Activated CD8-positive, alpha-beta memory T cell treated with anti-CD3 and anti-CD28 coated beads, Interleukin-2, amount 50 U/mL, for 24 hours (primary cell): ENCODE results near the gene TMTC3.

ENCODE experiments used
- DNase-seq: peaks from one replicate; pipeline ENCODE4 v3.0.0-alpha.2; 2020; ENCODE audit errors: extremely low read depth

The TMTC3 gene

DNA sequence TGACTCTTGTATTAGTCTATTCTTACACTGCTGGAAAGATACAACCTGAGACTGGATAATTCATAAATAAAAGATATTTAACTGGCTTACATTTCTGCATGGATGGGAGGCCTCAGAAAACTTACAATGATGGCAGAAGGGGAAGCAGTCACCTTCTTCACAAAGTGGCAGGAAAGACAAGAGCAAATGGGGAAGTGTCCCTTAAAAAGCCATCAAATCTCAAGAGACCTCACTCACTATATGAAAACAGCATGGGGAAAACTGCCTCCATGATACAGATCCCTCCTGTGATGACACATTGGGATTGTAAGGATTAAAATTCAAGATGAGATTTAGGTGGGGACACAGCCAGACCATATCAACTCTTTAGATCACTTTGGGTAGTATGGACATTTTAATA lies 83.7 kb downstream of the TMTC3 start:
- no peak for DNase-seq

DNA sequence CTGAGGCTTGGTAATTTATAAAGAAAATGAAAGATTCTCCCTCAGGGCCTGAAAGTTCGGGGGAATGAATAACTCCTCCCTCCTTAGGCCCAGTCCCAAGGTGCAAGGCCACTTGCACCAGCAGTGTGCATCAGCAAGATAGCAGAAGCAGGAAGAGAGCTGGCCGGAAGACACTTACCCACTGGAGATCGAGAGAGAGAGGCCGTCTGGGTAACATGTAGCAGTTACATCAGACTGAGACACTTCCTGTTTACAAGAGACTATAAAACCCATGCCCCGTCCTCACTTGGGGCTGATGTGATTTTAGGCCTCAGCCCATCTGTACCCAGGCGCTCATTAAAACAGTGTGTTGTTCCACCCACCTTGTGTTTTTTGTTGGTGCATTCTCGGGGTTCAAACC lies 85.2 kb downstream of the TMTC3 start:
- DNase-seq: no peak

- no peak for DNase-seq
Observed at GRCh38 chr12:88227871-88228270, 85.8 kb downstream of the TMTC3 start.

DNA sequence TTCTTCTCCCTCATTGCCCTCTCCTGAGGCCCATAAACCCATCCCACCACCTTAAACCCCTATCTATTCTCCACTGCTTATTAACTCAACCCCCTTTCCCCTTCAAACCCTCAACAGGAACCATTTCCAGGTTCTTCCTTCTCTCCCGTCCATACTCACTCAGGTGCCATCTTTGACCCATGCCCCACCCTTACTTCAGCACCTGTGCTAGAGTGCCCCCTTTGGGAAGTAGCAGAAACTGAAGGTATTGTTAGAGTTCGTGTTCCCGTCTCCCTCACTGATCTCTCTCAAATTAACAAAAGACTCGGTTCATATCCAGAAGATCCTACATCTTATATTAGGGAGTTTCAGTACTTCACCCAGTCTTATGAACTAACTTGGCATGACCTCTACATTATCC lies 86.6 kb downstream of the TMTC3 start:
- DNase-seq: no peak

DNA sequence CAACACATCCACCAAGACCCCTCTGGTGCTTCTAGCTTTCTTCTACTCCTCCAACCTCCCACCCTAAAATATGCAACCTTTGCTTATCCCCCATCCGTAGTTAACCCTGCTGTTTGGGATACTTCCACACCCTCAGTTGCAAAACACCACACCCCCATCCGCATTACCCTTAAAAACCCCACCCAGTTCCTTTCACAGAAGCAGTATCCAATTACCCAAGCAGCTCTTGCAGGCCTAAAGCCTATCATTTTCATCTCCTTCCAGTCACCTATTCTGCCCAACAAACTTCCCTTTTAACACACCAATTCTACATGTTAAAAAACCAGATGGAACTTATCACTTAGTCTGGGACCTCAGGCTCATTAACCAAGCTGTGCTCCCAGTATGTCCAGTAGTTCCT lies 88.2 kb downstream of the TMTC3 start:
- no peak for DNase-seq

GRCh38 chr12:88235183-88235833 lies 93.2 kb downstream of the TMTC3 start:
- no peak for DNase-seq

DNA sequence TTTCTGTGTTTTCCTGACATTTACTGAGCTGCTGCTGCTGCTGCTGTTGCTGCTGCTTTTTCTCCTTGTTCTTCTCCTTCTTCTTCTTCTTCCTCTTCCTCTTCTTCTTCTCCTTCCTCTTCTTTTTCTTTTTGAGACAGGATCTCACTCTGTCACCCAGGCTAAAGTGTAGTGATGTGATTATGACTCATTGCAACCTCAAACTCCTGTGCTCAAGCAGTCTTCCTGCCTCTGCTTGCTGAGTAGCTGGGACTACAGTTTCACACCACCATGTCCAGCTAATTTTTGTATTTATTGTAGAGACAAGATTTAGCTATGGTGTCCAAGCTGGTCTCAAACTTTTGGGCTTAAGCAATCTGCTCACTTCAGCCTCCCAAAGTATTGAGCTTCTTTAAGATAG lies 95.8 kb downstream of the TMTC3 start:
- no peak for DNase-seq

DNA sequence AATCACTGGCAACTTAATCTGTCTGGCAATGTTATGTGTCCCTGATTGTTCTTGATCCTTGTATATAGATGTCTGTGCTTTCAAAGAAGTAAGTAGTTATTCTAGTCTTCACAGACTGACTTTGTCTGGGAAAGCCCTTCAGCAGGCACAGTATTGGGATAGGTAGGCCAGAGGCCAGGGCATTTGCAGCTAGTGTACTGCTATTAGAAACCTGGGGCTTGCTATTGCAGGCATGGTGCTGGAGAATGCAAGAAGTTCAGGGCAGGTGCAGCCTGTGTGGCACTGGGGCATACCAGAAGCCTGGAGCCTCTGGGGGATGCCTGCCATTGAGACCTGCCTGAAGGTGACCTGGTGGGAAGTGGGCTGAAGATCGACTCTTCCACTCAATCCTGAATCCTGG lies 96.3 kb downstream of the TMTC3 start:
- DNase-seq: no peak

DNA sequence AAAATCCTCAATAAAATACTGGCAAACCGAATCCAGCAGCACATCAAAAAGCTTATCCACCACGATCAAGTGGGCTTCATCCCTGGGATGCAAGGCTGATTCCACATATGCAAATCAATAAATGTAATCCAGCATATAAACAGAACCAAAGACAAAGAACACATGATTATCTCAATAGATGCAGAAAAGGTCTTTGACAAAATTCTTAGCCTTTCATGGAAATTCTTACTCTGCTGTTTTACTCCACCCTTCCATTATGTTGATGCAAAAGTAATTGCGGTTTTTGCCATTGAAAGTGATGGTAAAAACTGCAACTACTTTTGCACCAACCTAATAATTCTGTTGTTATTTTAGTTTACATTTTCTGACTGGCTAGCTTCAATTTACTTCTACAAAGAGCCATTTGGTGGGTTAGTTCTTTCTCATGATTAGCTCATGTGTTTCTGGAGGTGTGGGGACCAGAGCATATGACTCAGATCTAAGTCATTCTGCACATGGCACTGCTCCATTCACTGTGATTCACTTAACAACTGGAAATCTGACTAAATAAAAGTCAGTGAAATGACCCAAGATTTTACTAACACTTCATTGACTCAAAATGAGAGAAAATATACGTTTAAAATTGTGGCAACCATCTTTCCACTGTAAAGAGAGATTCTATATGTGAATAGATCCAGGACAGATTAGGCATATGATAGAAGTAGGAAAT lies 99.9 kb downstream of the TMTC3 start:
- no peak for DNase-seq

- DNase-seq: no peak
Observed at GRCh38 chr12:88242571-88242925, 100.4 kb downstream of the TMTC3 start.

DNA sequence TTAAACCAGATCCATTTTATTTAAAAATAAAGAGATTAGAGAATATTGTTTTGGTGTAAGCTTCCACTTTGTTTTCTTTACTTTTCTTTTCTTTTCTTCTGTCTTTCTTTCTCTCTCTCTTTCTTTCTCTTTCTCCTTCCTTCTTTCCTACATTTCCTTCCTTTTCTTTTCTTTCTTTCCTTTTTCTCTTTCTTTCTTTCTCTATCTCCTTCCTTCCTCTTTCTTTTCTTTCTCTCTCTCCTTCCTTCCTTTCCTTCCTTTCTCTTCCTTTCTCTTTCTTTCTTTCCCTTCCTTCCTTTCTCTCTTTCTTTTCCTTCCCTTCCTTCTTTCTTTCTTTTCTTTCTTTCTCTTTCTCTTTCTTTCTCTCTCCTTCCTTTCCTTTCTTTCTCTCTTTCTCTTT lies 100.8 kb downstream of the TMTC3 start:
- DNase-seq: no peak

GRCh38 chr12:88243982-88244381 lies 101.9 kb downstream of the TMTC3 start:
- DNase-seq: no peak

DNA sequence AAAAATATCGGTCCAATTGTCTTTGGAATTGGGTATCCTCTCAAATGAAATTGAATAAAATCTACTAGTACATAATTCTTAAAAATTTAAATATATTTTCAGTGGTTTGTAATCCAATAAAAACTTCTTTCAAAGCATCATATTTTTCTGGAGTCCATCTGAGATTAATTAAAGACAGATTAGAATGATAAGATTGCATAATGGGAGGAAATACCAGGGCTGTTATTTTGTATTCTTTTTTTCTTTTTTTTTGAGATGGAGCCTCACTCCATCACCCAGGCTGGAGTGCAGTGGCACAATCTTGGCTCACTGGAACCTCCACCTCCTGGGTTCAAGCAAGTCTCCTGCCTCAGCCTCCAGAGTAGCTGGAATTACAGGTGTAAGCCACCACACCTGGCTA lies 103.8 kb downstream of the TMTC3 start:
- no peak for DNase-seq

GRCh38 chr12:88247241-88247643 lies 105.1 kb downstream of the TMTC3 start:
- no peak for DNase-seq

GRCh38 chr12:88248606-88249005 lies 106.5 kb downstream of the TMTC3 start:
- no peak for DNase-seq
